ENCODE data around the gene LZTS2.

- TF ChIP-seq, protein P1, sequence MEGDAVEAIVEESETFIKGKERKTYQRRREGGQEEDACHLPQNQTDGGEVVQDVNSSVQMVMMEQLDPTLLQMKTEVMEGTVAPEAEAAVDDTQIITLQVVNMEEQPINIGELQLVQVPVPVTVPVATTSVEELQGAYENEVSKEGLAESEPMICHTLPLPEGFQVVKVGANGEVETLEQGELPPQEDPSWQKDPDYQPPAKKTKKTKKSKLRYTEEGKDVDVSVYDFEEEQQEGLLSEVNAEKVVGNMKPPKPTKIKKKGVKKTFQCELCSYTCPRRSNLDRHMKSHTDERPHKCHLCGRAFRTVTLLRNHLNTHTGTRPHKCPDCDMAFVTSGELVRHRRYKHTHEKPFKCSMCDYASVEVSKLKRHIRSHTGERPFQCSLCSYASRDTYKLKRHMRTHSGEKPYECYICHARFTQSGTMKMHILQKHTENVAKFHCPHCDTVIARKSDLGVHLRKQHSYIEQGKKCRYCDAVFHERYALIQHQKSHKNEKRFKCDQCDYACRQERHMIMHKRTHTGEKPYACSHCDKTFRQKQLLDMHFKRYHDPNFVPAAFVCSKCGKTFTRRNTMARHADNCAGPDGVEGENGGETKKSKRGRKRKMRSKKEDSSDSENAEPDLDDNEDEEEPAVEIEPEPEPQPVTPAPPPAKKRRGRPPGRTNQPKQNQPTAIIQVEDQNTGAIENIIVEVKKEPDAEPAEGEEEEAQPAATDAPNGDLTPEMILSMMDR (IDR thresholded peaks at IDR 0.05), result no peak
- no peak for TF ChIP-seq POLR2A (IDR thresholded peaks at IDR 0.05)
Observed at GRCh38 chr10:101001659-101002035, 2.0 kb downstream of the LZTS2 start.

Measured in right lobe of liver (tissue), 4 donors.